Activated T-cell treated with anti-CD3 and anti-CD28 coated beads, Interleukin-2, amount 50 U/mL, for 72 hours (primary cell): ENCODE results near the gene CFAP46. TPM values are rescaled to one million over a fixed set of nuclear protein-coding genes. Genes with fewer than 3 reads are reported as not detected.
A peak's percentile ranks its signal among the peaks of the same experiment; 100 is the strongest.
"Not testable (repeated sequence)": the region's sequence is repeated elsewhere in the genome, so short reads cannot be mapped to it uniquely, and the experiment has no call there.

Experiments used
- ATAC-seq, 2 donors: fragments of 150-1000 bp; cut with Tn5 transposase; replicated peaks in 1 of 2; 2 replicates each; pipeline ENCODE4 v1.10.0; 2021; ENCODE audit warnings: moderate library complexity in 2 of 2, mild to moderate bottlenecking in 1 of 2
- DNase-seq, 2 donors: peaks; one replicate each; pipeline ENCODE4 v3.0.0; 2021 to 2022; ENCODE audit warnings: mixed read lengths in 1 of 2
- H3K27ac Mint-ChIP-seq: one replicate; pipeline ENCODE4 v1.8.0; 2022; ENCODE audit warnings: mild to moderate bottlenecking, moderate library complexity, mixed read lengths
- H3K27me3 Mint-ChIP-seq: one replicate; pipeline ENCODE4 v1.8.0; 2022; ENCODE audit warnings: low read depth, mixed read lengths
- H3K36me3 Mint-ChIP-seq, 2 donors: one replicate each; pipeline ENCODE4 v1.8.0; 2022; ENCODE audit warnings: mixed read lengths in 2 of 2, mild to moderate bottlenecking in 1 of 2; ENCODE audit not compliant: insufficient read depth in 2 of 2
- H3K4me1 Mint-ChIP-seq: one replicate; pipeline ENCODE4 v1.8.0; 2022; ENCODE audit warnings: low read depth, mixed read lengths
- H3K4me3 Mint-ChIP-seq, 2 donors: one replicate each; pipeline ENCODE4 v1.8.0; 2022; ENCODE audit warnings: mild to moderate bottlenecking in 2 of 2, mixed read lengths in 2 of 2, moderate library complexity in 2 of 2
- H3K9me3 Mint-ChIP-seq, 2 donors: one replicate each; pipeline ENCODE4 v1.8.0; 2022; ENCODE audit warnings: mixed read lengths in 2 of 2
- total RNA-seq, 2 donors: library from RNA; stranded (reverse); gene quantifications; one replicate each; pipeline ENCODE4 v1.2.3, GENCODE V29; 2022

The CFAP46 gene
- total RNA-seq, 2 donors from 2014 or later, result 0.16 to 0.26 TPM

DNA sequence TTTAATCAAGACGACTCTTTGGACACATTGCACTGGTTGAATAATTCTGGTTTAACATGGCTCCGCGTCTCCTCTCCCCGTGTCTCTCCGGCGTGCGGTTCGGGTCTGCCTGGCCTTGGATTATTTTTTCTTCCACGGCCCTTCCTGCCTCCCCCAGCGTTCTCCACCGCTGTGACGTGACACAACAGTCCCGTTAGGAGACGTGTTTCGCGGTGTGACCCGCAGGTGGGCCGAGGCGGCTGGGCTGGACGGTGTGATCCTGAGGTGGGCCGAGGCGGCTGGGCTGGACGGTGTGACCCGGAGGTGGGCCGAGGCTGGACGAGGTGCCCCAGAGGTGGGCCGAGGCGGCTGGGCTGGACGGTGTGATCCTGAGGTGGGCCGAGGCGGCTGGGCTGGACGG lies 144.4 kb downstream of the CFAP46 start:
- H3K4me3 Mint-ChIP-seq, H3K27ac Mint-ChIP-seq, H3K36me3 Mint-ChIP-seq, H3K4me1 Mint-ChIP-seq, ATAC-seq, DNase-seq, H3K9me3 Mint-ChIP-seq, H3K27me3 Mint-ChIP-seq: not testable (repeated sequence)

GRCh38 chr10:132796846-132797245 lies 145.5 kb downstream of the CFAP46 start:
- ATAC-seq (no peak), DNase-seq (no peak)
- H3K4me1 Mint-ChIP-seq, result no peaks in the 10 kb centered on the region
- no peaks in the 10 kb centered on the region for H3K27me3 Mint-ChIP-seq
- H3K4me3 Mint-ChIP-seq, result no peak overlapping the region
- H3K27ac Mint-ChIP-seq, result no peak overlapping the region
- no peaks in the 10 kb centered on the region for H3K36me3 Mint-ChIP-seq
- no peaks in the 10 kb centered on the region for H3K9me3 Mint-ChIP-seq

DNA sequence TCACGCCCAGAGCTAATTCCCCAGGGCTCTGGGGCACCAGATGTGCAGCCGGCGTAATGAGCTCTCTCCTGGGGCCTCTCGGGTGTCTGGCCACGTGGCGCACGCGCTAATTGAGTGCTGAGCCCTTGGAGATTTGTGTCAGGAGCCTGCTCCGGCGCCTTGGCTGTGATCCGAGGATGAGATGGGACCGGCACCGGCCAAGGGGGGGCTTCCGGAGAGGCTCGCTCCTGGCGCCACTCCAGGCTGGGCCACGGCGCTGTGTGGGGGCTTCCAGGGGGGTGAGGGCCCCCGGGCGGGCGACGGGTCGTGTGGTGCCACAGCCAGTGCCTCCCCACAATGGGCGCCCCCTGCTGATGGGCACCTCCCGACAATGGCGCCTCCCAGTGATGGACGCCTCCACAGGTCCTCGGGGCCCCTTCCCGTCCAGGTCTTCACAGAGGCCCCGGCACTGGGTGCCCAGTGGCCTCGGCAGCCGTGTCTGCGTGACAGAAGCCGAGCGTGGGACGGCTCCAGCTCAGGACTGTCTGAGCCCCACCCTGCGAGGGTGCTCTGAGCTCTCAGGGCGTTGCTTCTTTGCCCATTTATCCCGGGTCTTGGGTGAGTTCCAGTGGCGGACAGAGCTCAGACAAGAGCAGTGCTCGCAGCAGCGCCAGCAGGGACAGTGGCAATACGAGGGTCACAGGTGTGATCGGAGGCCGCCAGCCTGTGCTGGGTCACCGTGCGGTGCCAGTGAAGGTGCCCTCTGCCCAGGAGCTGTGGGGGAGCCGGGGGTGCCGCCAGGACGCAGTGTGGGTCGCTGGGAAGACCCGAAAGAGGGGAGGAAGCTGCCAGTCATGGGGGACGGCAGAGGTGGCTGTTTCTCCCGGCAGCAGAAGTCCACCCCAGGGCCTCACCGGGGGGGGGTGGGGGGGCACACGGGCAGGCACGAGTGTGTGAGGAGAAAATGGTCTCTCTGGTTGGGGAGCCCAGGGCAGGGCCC lies 148.2 kb downstream of the CFAP46 start:
- Mint-ChIP-seq H3K27me3 (peaks cover 6% of the 10 kb centered on the region), H3K27ac (no peak overlapping the region), H3K9me3 (no peaks in the 10 kb centered on the region), H3K4me3 (no peak overlapping the region), H3K36me3 (no peaks in the 10 kb centered on the region), H3K4me1 (no peaks in the 10 kb centered on the region)
- ATAC-seq, result no peak
- no peak for DNase-seq

DNA sequence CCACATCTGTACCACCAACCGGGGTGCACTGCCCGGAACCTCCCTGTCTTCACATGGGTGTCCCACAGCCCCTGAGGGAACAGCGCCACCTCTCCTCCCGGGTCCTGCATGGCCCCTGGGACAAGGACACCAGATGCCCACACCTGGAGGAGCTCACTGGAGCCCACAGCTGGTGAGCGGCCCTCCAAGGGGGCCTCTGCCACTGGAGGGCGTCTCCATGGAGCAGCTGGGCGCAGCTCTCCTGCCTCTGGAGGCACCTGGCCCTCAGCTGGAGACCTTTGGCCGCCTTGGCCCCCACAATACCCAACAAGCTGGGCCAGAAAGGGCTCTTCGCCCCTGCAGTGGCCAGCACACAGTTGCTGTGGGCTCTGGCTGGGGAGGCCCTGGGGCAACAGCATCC lies 149.2 kb downstream of the CFAP46 start:
- no peaks in the 10 kb centered on the region for H3K4me1 Mint-ChIP-seq
- peaks cover 6% of the 10 kb centered on the region for H3K27me3 Mint-ChIP-seq
- ATAC-seq, result no peak
- DNase-seq, result no peak
- H3K36me3 Mint-ChIP-seq, result no peaks in the 10 kb centered on the region
- H3K4me3 Mint-ChIP-seq, result no peak overlapping the region
- H3K9me3 Mint-ChIP-seq, result no peaks in the 10 kb centered on the region
- H3K27ac Mint-ChIP-seq, result no peak overlapping the region

DNA sequence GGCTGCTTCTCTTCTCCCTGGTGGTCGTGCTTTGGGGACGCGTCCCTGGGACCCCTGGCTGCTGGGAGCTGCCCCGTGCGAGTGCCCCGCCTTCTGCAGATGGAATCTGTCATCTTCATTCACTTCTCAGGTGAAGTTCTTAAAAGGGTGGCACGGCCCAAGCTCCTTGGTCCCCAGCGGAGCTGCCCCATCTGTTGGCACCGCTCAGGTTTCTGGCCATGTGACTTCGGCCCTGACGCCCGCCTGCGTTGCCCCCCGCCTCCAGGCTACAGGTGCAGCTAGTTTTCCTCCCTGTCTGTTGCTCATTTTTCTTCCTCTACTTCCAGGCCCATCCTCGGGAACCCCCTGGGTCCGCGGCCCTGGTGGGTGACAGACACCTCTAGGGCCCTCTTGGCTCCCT lies 149.6 kb downstream of the CFAP46 start:
- no peaks in the 10 kb centered on the region for H3K36me3 Mint-ChIP-seq
- no peak overlapping the region for H3K4me3 Mint-ChIP-seq
- no peaks in the 10 kb centered on the region for H3K9me3 Mint-ChIP-seq
- H3K27me3 Mint-ChIP-seq, result peaks cover 6% of the 10 kb centered on the region
- no peak for DNase-seq
- no peaks in the 10 kb centered on the region for H3K4me1 Mint-ChIP-seq
- no peak for ATAC-seq
- H3K27ac Mint-ChIP-seq, result no peak overlapping the region

- H3K4me3 Mint-ChIP-seq, result not testable (repeated sequence)
These were observed 150.3 kb downstream of the CFAP46 start for GRCh38 chr10:132792099-132792498.

GRCh38 chr10:132790934-132791829 lies 151.2 kb downstream of the CFAP46 start:
- no peak overlapping the region for H3K27ac Mint-ChIP-seq
- no peaks in the 10 kb centered on the region for H3K4me1 Mint-ChIP-seq
- H3K4me3 Mint-ChIP-seq, result no peak overlapping the region

More at GRCh38 chr10:132792099-132792498, 150.3 kb downstream of the CFAP46 start:
- H3K27ac Mint-ChIP-seq, H3K9me3 Mint-ChIP-seq, H3K36me3 Mint-ChIP-seq, H3K27me3 Mint-ChIP-seq, H3K4me1 Mint-ChIP-seq, DNase-seq, ATAC-seq: not testable (repeated sequence)

GRCh38 chr10:132790470-132790869 lies 151.9 kb downstream of the CFAP46 start:
- H3K27ac Mint-ChIP-seq, result no peak overlapping the region
- H3K9me3 Mint-ChIP-seq, result no peaks in the 10 kb centered on the region
- H3K4me3 Mint-ChIP-seq, result no peak overlapping the region
- no peaks in the 10 kb centered on the region for H3K4me1 Mint-ChIP-seq
- H3K27me3 Mint-ChIP-seq, result peaks cover 6% of the 10 kb centered on the region
- ATAC-seq, result no peak
- DNase-seq, result no peak
- no peaks in the 10 kb centered on the region for H3K36me3 Mint-ChIP-seq

More at GRCh38 chr10:132790934-132791829, 151.2 kb downstream of the CFAP46 start:
- DNase-seq, result no peak
- H3K9me3 Mint-ChIP-seq, result no peaks in the 10 kb centered on the region
- H3K27me3 Mint-ChIP-seq, result peaks cover 6% of the 10 kb centered on the region
- ATAC-seq, result no peak
- no peaks in the 10 kb centered on the region for H3K36me3 Mint-ChIP-seq

GRCh38 chr10:132789659-132790148 lies 152.7 kb downstream of the CFAP46 start:
- ATAC-seq, result no peak
- no peak overlapping the region for H3K27ac Mint-ChIP-seq
- peaks cover 6% of the 10 kb centered on the region for H3K27me3 Mint-ChIP-seq
- no peak for DNase-seq
- H3K9me3 Mint-ChIP-seq, result no peaks in the 10 kb centered on the region
- no peaks in the 10 kb centered on the region for H3K4me1 Mint-ChIP-seq
- peak overlapping the region in 1 of 2 donors; percentile 17 for H3K4me3 Mint-ChIP-seq
- no peaks in the 10 kb centered on the region for H3K36me3 Mint-ChIP-seq

- Mint-ChIP-seq H3K9me3 (no peaks in the 10 kb centered on the region), H3K4me3 (no peak overlapping the region), H3K4me1 (no peaks in the 10 kb centered on the region), H3K27ac (no peak overlapping the region), H3K36me3 (no peaks in the 10 kb centered on the region), H3K27me3 (peaks cover 6% of the 10 kb centered on the region)
- DNase-seq (no peak), ATAC-seq (no peak)
These were observed 153.5 kb downstream of the CFAP46 start for GRCh38 chr10:132788831-132789219.

GRCh38 chr10:132788180-132788830 lies 154.1 kb downstream of the CFAP46 start:
- Mint-ChIP-seq H3K36me3 (no peaks in the 10 kb centered on the region), H3K4me1 (no peaks in the 10 kb centered on the region), H3K4me3 (peak overlapping the region in 1 of 2 donors; percentile 31), H3K9me3 (no peaks in the 10 kb centered on the region), H3K27me3 (peaks cover 6% of the 10 kb centered on the region), H3K27ac (no peak overlapping the region)
- ATAC-seq, result no peak
- peak in 1 of 2 donors; percentile 23 for DNase-seq

GRCh38 chr10:132787495-132788179 lies 154.7 kb downstream of the CFAP46 start:
- no peaks in the 10 kb centered on the region for H3K9me3 Mint-ChIP-seq

More at GRCh38 chr10:132787495-132788179, 154.7 kb downstream of the CFAP46 start:
- no peaks in the 10 kb centered on the region for H3K36me3 Mint-ChIP-seq
- H3K27me3 Mint-ChIP-seq, result peaks cover 6% of the 10 kb centered on the region
- no peak overlapping the region for H3K4me3 Mint-ChIP-seq
- H3K4me1 Mint-ChIP-seq, result no peaks in the 10 kb centered on the region
- DNase-seq, result no peak
- no peak for ATAC-seq
- no peak overlapping the region for H3K27ac Mint-ChIP-seq
